GM12874 (cell line): ENCODE results near the gene GREM2.

Experiments used
- CTCF ChIP-seq: IDR thresholded peaks from 2 replicates; pipeline ENCODE4 v1.5.1; 2011; ENCODE audit warnings: low read depth, mild to moderate bottlenecking, control low read depth, low read length, moderate library complexity; ENCODE audit not compliant: insufficient read depth

The GREM2 gene

GRCh38 chr1:240610636-240611035, 1.3 kb downstream of the GREM2 start:
- no peak for TF ChIP-seq CTCF

- no peak for TF ChIP-seq CTCF
Measured at GRCh38 chr1:240609527-240610060, 2.4 kb downstream of the GREM2 start.

GRCh38 chr1:240608707-240609106, 3.2 kb downstream of the GREM2 start:
- no peak for TF ChIP-seq CTCF

GRCh38 chr1:240607006-240607405, 4.9 kb downstream of the GREM2 start:
- no peak for TF ChIP-seq CTCF

- no peak for TF ChIP-seq CTCF
Measured at GRCh38 chr1:240602189-240602588, 9.8 kb downstream of the GREM2 start.

GRCh38 chr1:240599830-240600229, 12.1 kb downstream of the GREM2 start:
- TF ChIP-seq CTCF, result no peak

GRCh38 chr1:240599299-240599698, 12.7 kb downstream of the GREM2 start:
- no peak for TF ChIP-seq CTCF
